ENCODE data around the gene APBB2.

The APBB2 gene

GRCh38 chr4:40812856-40813255, 401.5 kb downstream of the APBB2 start:
- H3K9ac ChIP-seq (ENCODE audit: insufficient read length): no peak overlapping the region
- no peaks in the 10 kb centered on the region for H3K9me3 ChIP-seq (ENCODE audit: low read depth, low read length)
- TF ChIP-seq POLR2AphosphoS5 (IDR thresholded peaks at IDR 0.05; ENCODE audit: borderline replicate concordance, low read depth, low read length) (no peak), EZH2 (IDR thresholded peaks at IDR 0.05) (no peak), FOXP2 (optimal IDR thresholded peaks at IDR 0.05; ENCODE audit: control extremely low read depth, extremely low read length, insufficient read depth) (no peak)
- peaks cover 27% of the 10 kb centered on the region for H3K36me3 ChIP-seq (ENCODE audit: insufficient read depth, low read length)
- H3K27ac ChIP-seq: no peak overlapping the region
- no peak for DNase-seq (ENCODE audit: low read depth, low spot score)
- H3K4me3 ChIP-seq: no peak overlapping the region

- H3K4me3 ChIP-seq: no peak overlapping the region
- no peaks in the 10 kb centered on the region for H3K9me3 ChIP-seq (ENCODE audit: low read depth, low read length)
- no peak overlapping the region for H3K9ac ChIP-seq (ENCODE audit: insufficient read length)
- no peak for DNase-seq (ENCODE audit: low read depth, low spot score)
- H3K27ac ChIP-seq: no peak overlapping the region
- TF ChIP-seq EZH2 (IDR thresholded peaks at IDR 0.05) (no peak), POLR2AphosphoS5 (IDR thresholded peaks at IDR 0.05; ENCODE audit: borderline replicate concordance, low read depth, low read length) (no peak), FOXP2 (optimal IDR thresholded peaks at IDR 0.05; ENCODE audit: control extremely low read depth, extremely low read length, insufficient read depth) (no peak)
- H3K36me3 ChIP-seq (ENCODE audit: insufficient read depth, low read length): peaks cover 27% of the 10 kb centered on the region
These were observed 402.0 kb downstream of the APBB2 start for GRCh38 chr4:40812386-40812785.

GRCh38 chr4:40811956-40812355, 402.4 kb downstream of the APBB2 start:
- peaks cover 27% of the 10 kb centered on the region for H3K36me3 ChIP-seq (ENCODE audit: insufficient read depth, low read length)
- TF ChIP-seq FOXP2 (optimal IDR thresholded peaks at IDR 0.05; ENCODE audit: control extremely low read depth, extremely low read length, insufficient read depth): no peak
- no peak for TF ChIP-seq EZH2 (IDR thresholded peaks at IDR 0.05)
- TF ChIP-seq POLR2AphosphoS5 (IDR thresholded peaks at IDR 0.05; ENCODE audit: borderline replicate concordance, low read depth, low read length): no peak
- H3K9ac ChIP-seq (ENCODE audit: insufficient read length): peak overlapping the region; percentile 5
- H3K4me3 ChIP-seq: no peak overlapping the region
- H3K9me3 ChIP-seq (ENCODE audit: low read depth, low read length): no peaks in the 10 kb centered on the region
- no peak overlapping the region for H3K27ac ChIP-seq
- no peak for DNase-seq (ENCODE audit: low read depth, low spot score)

GRCh38 chr4:40808926-40809457, 405.4 kb downstream of the APBB2 start:
- Histone ChIP-seq H3K4me3 (no peak overlapping the region), H3K36me3 (ENCODE audit: insufficient read depth, low read length) (peaks cover 5% of the 10 kb centered on the region; the same call in 1 of the 2 replicates)
- no peak for DNase-seq (ENCODE audit: low read depth, low spot score)

GRCh38 chr4:40804598-40804997, 409.7 kb downstream of the APBB2 start:
- no peaks in the 10 kb centered on the region for H3K36me3 ChIP-seq (ENCODE audit: insufficient read depth, low read length)
- no peak overlapping the region for H3K27ac ChIP-seq
- no peak overlapping the region for H3K4me3 ChIP-seq
- H3K9ac ChIP-seq (ENCODE audit: insufficient read length): no peak overlapping the region
- TF ChIP-seq EZH2 (IDR thresholded peaks at IDR 0.05): no peak
- TF ChIP-seq FOXP2 (optimal IDR thresholded peaks at IDR 0.05; ENCODE audit: control extremely low read depth, extremely low read length, insufficient read depth): no peak
- H3K9me3 ChIP-seq (ENCODE audit: low read depth, low read length): no peaks in the 10 kb centered on the region
- DNase-seq (ENCODE audit: low read depth, low spot score): no peak

More at GRCh38 chr4:40808926-40809457, 405.4 kb downstream of the APBB2 start:
- Histone ChIP-seq H3K9me3 (ENCODE audit: low read depth, low read length) (no peaks in the 10 kb centered on the region), H3K27ac (no peak overlapping the region), H3K9ac (ENCODE audit: insufficient read length) (no peak overlapping the region)
- TF ChIP-seq POLR2AphosphoS5 (IDR thresholded peaks at IDR 0.05; ENCODE audit: borderline replicate concordance, low read depth, low read length): no peak
- TF ChIP-seq EZH2 (IDR thresholded peaks at IDR 0.05): no peak
- no peak for TF ChIP-seq FOXP2 (optimal IDR thresholded peaks at IDR 0.05; ENCODE audit: control extremely low read depth, extremely low read length, insufficient read depth)

- DNase-seq (ENCODE audit: low read depth, low spot score): no peak
- TF ChIP-seq EZH2 (IDR thresholded peaks at IDR 0.05) (no peak), POLR2AphosphoS5 (IDR thresholded peaks at IDR 0.05; ENCODE audit: borderline replicate concordance, low read depth, low read length) (no peak), FOXP2 (optimal IDR thresholded peaks at IDR 0.05; ENCODE audit: control extremely low read depth, extremely low read length, insufficient read depth) (no peak)
- no peak overlapping the region for H3K4me3 ChIP-seq
- H3K27ac ChIP-seq: no peak overlapping the region
- no peaks in the 10 kb centered on the region for H3K9me3 ChIP-seq (ENCODE audit: low read depth, low read length)
- H3K36me3 ChIP-seq (ENCODE audit: insufficient read depth, low read length): no peaks in the 10 kb centered on the region
- no peak overlapping the region for H3K9ac ChIP-seq (ENCODE audit: insufficient read length)
These were observed 414.3 kb downstream of the APBB2 start for GRCh38 chr4:40800064-40800463.

- no peak for DNase-seq (ENCODE audit: low read depth, low spot score)
- H3K9me3 ChIP-seq (ENCODE audit: low read depth, low read length): no peaks in the 10 kb centered on the region
- no peaks in the 10 kb centered on the region for H3K36me3 ChIP-seq (ENCODE audit: insufficient read depth, low read length)
- no peak overlapping the region for H3K4me3 ChIP-seq
- no peak for TF ChIP-seq POLR2AphosphoS5 (IDR thresholded peaks at IDR 0.05; ENCODE audit: borderline replicate concordance, low read depth, low read length)
- no peak for TF ChIP-seq FOXP2 (optimal IDR thresholded peaks at IDR 0.05; ENCODE audit: control extremely low read depth, extremely low read length, insufficient read depth)
- no peak for TF ChIP-seq EZH2 (IDR thresholded peaks at IDR 0.05)
- no peak overlapping the region for H3K9ac ChIP-seq (ENCODE audit: insufficient read length)
- H3K27ac ChIP-seq: no peak overlapping the region
These were observed 424.6 kb downstream of the APBB2 start for GRCh38 chr4:40789771-40790170.

GRCh38 chr4:40789031-40789430, 425.3 kb downstream of the APBB2 start:
- no peak overlapping the region for H3K9ac ChIP-seq (ENCODE audit: insufficient read length)
- TF ChIP-seq POLR2AphosphoS5 (IDR thresholded peaks at IDR 0.05; ENCODE audit: borderline replicate concordance, low read depth, low read length): no peak
- no peak for TF ChIP-seq FOXP2 (optimal IDR thresholded peaks at IDR 0.05; ENCODE audit: control extremely low read depth, extremely low read length, insufficient read depth)
- no peak for TF ChIP-seq EZH2 (IDR thresholded peaks at IDR 0.05)
- no peaks in the 10 kb centered on the region for H3K9me3 ChIP-seq (ENCODE audit: low read depth, low read length)
- H3K27ac ChIP-seq: no peak overlapping the region
- H3K4me3 ChIP-seq: no peak overlapping the region
- no peaks in the 10 kb centered on the region for H3K36me3 ChIP-seq (ENCODE audit: insufficient read depth, low read length)
- DNase-seq (ENCODE audit: low read depth, low spot score): no peak

- TF ChIP-seq EZH2 (IDR thresholded peaks at IDR 0.05) (no peak), FOXP2 (optimal IDR thresholded peaks at IDR 0.05; ENCODE audit: control extremely low read depth, extremely low read length, insufficient read depth) (no peak), POLR2AphosphoS5 (IDR thresholded peaks at IDR 0.05; ENCODE audit: borderline replicate concordance, low read depth, low read length) (no peak)
These were observed 426.0 kb downstream of the APBB2 start for GRCh38 chr4:40788331-40788730.

More at GRCh38 chr4:40788331-40788730, 426.0 kb downstream of the APBB2 start:
- no peak for DNase-seq (ENCODE audit: low read depth, low spot score)
- Histone ChIP-seq H3K9me3 (ENCODE audit: low read depth, low read length) (no peaks in the 10 kb centered on the region), H3K4me3 (no peak overlapping the region), H3K36me3 (ENCODE audit: insufficient read depth, low read length) (no peaks in the 10 kb centered on the region), H3K9ac (ENCODE audit: insufficient read length) (no peak overlapping the region), H3K27ac (no peak overlapping the region)
